Fibroblast of mammary gland (primary cell): ENCODE data around the gene CHCHD5.

ENCODE experiments used
- DNase-seq: peaks from one replicate; pipeline ENCODE4 v3.0.0-alpha.2; 2010; ENCODE audit warnings: low read depth
- H3K4me3 ChIP-seq: 2 replicates; pipeline ENCODE4 v1.5.1; 2011; ENCODE audit warnings: low read depth, mild to moderate bottlenecking, low read length, moderate library complexity; ENCODE audit not compliant: control insufficient read depth
- CTCF ChIP-seq: conservative IDR thresholded peaks from 2 replicates; pipeline ENCODE4 v1.5.1; 2011; ENCODE audit warnings: low read depth, low read length, inconsistent platforms; ENCODE audit not compliant: control insufficient read depth, insufficient read depth

Gene CHCHD5

GRCh38 chr2:112629823-112630222 lies 45.4 kb downstream of the CHCHD5 start:
- TF ChIP-seq CTCF, result no peak
- no peak overlapping the region for H3K4me3 ChIP-seq
- no peak for DNase-seq

- H3K4me3 ChIP-seq, result no peak overlapping the region
- no peak for DNase-seq
- no peak for TF ChIP-seq CTCF
These were observed 45.9 kb downstream of the CHCHD5 start for GRCh38 chr2:112630268-112630667.

- DNase-seq, result no peak
- no peak overlapping the region for H3K4me3 ChIP-seq
- TF ChIP-seq CTCF, result no peak
These were observed 49.3 kb downstream of the CHCHD5 start for GRCh38 chr2:112633708-112634107.

GRCh38 chr2:112634153-112634873 lies 49.9 kb downstream of the CHCHD5 start:
- DNase-seq, result no peak
- TF ChIP-seq CTCF, result no peak
- no peak overlapping the region for H3K4me3 ChIP-seq

GRCh38 chr2:112634874-112635157 lies 50.4 kb downstream of the CHCHD5 start:
- no peak for TF ChIP-seq CTCF
- no peak for DNase-seq
- no peak overlapping the region for H3K4me3 ChIP-seq

GRCh38 chr2:112636605-112637288 lies 52.3 kb downstream of the CHCHD5 start:
- no peak overlapping the region for H3K4me3 ChIP-seq
- no peak for DNase-seq

More at GRCh38 chr2:112636605-112637288, 52.3 kb downstream of the CHCHD5 start:
- no peak for TF ChIP-seq CTCF
